ENCODE data around the gene EIPR1.
"Not testable (repeated sequence)": the region's sequence is repeated elsewhere in the genome, so short reads cannot be mapped to it uniquely, and the experiment has no call there.

The EIPR1 gene

GRCh38 chr2:3285901-3286645, 91.5 kb downstream of the EIPR1 start:
- no peak for TF ChIP-seq ZFX (IDR thresholded peaks at IDR 0.05)
- no peak for TF ChIP-seq CTCF (conservative IDR thresholded peaks at IDR 0.05)
- H3K27ac ChIP-seq: no peak overlapping the region

- H3K27ac ChIP-seq: no peak overlapping the region
- no peak for TF ChIP-seq ZFX (IDR thresholded peaks at IDR 0.05)
- no peak for TF ChIP-seq CTCF (conservative IDR thresholded peaks at IDR 0.05)
Observed at GRCh38 chr2:3284657-3285630, 92.7 kb downstream of the EIPR1 start.

- not testable (repeated sequence) for H3K27ac ChIP-seq
Observed at GRCh38 chr2:3283876-3284656, 93.6 kb downstream of the EIPR1 start.

GRCh38 chr2:3283206-3283605, 94.4 kb downstream of the EIPR1 start:
- no peak overlapping the region for H3K27ac ChIP-seq
- no peak for TF ChIP-seq ZFX (IDR thresholded peaks at IDR 0.05)
- TF ChIP-seq CTCF (conservative IDR thresholded peaks at IDR 0.05): no peak

- TF ChIP-seq CTCF (conservative IDR thresholded peaks at IDR 0.05) (no peak), ZFX (IDR thresholded peaks at IDR 0.05) (no peak)
Observed at GRCh38 chr2:3282056-3282998, 95.3 kb downstream of the EIPR1 start.

GRCh38 chr2:3280683-3281520, 96.7 kb downstream of the EIPR1 start:
- no peak overlapping the region for H3K27ac ChIP-seq
- TF ChIP-seq CTCF (conservative IDR thresholded peaks at IDR 0.05) (no peak), ZFX (IDR thresholded peaks at IDR 0.05) (no peak)

More at GRCh38 chr2:3282056-3282998, 95.3 kb downstream of the EIPR1 start:
- no peak overlapping the region for H3K27ac ChIP-seq
